ENCODE data around the gene NDUFB2.

DNA sequence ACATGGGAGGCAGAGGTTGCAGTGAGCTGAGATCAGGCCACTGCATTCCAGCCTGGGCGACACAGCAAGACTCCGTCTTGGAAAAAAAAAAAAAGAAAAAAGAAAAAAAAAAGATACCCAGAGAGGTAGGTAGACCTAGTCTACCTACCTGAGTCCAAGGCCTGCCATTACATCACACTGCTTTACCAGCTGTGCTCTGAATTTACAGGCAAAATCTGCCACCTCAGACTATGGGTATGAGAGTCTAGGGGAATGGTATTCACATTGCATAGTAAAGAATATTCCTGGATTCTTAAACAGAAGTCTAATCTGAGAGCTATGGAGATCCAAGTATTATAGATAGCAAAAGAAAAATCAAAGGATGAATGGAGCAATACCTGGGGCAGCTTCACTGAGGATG, 50.2 kb downstream of the NDUFB2 start:
- no peak for TF ChIP-seq POLR2AphosphoS5 (IDR thresholded peaks at IDR 0.05; ENCODE audit: low read depth, low read length)
- TF ChIP-seq TAF1 (IDR thresholded peaks at IDR 0.05; ENCODE audit: borderline replicate concordance, insufficient read depth, low read length), result no peak
- no peak for TF ChIP-seq SIN3A (IDR thresholded peaks at IDR 0.05; ENCODE audit: borderline replicate concordance, insufficient read depth, low read length)

Measured in PFSK-1 (cell line).